Superior temporal gyrus (tissue), 1 donor: ENCODE data around the gene GPC3.
"Not testable (repeated sequence)": the region's sequence is repeated elsewhere in the genome, so short reads cannot be mapped to it uniquely, and the experiment has no call there.

Experiments
- DNase-seq: peaks from one replicate; pipeline ENCODE4 v3.0.0-alpha.2; 2016; ENCODE audit errors: extremely low spot score

GPC3 gene

DNA sequence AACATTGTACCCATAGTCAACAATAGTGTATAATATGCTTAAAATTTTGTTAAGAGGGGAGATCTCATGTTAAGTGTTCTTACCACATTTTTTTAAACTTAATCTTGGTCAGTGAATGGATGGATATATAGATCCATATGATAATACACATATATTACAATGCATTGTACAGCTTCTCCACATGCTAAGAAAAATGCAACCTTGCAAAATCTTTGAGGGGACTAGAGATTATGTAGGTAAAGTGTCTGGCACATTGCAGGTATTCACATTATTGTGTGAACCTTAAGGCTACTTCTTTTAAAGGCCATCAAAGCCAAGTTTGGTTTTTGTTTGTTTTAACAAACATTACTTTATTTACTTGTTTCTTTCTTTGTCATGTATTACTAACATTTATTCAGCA, 10.4 kb upstream of the GPC3 start:
- DNase-seq, result no peak

- no peak for DNase-seq
Measured at GRCh38 chrX:133994576-133994975, 9.2 kb upstream of the GPC3 start.

DNA sequence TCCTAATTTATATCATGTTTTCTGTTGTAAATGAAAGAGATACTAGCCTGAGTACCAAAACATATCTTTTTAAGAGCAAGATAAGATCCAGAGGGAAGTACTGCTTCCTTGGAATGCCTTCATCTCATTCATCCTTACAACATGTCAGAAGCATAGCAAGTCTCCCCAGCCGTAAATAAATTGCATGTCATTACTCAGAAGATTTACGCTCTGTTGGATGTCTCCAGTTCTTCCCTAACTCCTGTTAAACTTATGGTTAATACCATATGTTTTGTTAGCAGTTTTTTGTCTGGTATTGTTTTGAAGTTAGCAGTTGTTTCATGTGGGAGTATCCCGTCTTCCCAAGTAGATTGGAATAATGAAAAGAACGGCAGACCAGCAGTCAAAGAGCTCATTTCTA, 7.5 kb upstream of the GPC3 start:
- DNase-seq, result no peak

GRCh38 chrX:133991814-133992213, 6.4 kb upstream of the GPC3 start:
- DNase-seq, result no peak

DNA sequence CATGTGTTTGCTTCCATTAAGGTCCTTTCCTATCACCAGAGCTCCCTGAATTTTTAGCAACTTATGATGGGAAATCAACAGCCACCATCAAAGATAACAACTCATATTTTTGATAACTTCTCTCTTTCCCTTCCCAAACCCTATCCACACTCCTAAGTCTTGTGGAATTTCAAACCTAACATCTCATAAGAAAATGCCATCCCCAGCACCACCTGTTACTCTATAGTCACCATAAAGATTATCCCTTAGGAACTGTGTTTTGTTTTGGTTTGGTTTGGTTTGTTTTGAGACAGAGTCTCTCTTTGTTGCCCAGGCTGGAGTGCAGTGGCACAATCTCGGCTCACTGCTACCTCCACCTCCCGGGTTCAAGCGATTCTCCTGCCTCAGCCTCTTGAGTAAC, 5.7 kb upstream of the GPC3 start:
- not testable (repeated sequence) for DNase-seq

- DNase-seq, result no peak
Measured at GRCh38 chrX:133989993-133990392, 4.6 kb upstream of the GPC3 start.

GRCh38 chrX:133989490-133989889, 4.1 kb upstream of the GPC3 start:
- DNase-seq, result no peak

- no peak for DNase-seq
Measured at GRCh38 chrX:133988010-133988409, 2.6 kb upstream of the GPC3 start.

DNA sequence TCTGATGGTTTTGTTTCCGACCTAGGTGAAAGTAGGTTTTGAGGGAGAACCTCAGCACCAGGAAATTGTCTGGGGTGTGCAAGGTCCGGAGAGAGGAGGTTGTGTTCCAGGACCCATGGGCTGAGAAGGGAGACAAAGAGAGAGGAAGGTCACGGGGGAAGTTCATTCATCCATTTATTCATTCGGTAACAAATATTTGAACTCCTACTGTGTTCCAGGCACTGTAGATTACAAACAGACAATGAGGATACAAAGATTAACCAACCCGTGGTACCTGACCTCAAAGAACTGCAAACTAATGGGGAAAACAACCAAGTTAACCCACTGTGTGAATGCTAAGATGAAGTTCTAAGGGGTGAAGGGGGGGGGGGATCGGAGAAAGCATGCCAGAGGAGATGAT, 1.8 kb upstream of the GPC3 start:
- DNase-seq, result no peak

- no peak for DNase-seq
Measured at GRCh38 chrX:133985967-133986683, 731 bp upstream of the GPC3 start.

DNA sequence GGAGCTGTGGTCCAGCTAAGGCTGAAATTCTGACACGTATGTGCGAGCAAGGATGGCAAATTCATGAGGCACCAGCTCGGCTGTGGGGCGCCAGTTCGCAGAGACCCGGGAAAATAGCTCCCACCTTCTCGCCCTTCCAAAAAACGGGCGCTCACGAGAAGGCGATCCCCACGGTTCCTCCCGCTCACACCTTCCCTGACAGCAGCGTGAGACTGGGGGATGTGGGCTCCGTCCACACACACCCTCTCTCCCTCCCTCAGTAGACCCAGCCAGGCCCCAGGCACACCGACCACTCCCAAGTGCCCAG, 584 bp downstream of the GPC3 start:
- no peak for DNase-seq

- no peak for DNase-seq
Measured at GRCh38 chrX:133983974-133984845, 1.2 kb downstream of the GPC3 start.

DNA sequence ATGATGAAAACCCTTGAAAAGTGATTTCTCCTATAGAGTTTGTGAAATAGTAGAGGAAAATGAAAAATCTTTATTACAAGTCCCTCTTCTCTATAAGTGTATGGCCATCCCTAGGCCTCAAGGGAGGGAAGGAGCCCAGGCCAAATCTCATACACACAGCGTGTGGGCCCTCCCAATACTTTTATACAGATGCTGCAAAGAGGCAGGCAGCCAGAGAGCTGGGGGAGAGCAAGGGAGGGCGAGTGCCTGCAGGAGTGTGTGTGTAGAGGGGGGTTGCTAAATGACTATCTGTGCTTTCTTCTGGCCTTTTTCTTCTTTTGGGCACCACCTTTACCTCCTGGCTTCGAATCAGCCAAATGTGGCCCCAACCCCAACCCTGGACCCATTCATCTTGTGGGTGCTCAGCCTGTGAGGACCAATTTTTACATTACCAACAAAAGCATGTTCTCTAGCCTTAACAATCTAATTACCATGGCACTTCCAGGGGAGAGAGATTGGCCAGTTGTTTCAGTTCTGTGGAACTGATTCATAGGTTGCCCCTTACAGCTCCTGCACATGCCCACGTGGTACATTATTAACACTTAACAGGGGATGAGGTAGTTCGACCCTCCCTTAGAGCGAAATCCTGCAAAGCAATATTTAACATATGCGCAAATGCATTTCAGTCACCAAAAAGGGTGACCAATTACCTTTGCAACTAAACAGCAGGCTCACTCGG, 2.0 kb downstream of the GPC3 start:
- no peak for DNase-seq

- DNase-seq, result no peak
Measured at GRCh38 chrX:133981924-133982323, 3.5 kb downstream of the GPC3 start.

GRCh38 chrX:133980832-133981588, 4.4 kb downstream of the GPC3 start:
- DNase-seq, result no peak

GRCh38 chrX:133980406-133980805, 5.0 kb downstream of the GPC3 start:
- no peak for DNase-seq

DNA sequence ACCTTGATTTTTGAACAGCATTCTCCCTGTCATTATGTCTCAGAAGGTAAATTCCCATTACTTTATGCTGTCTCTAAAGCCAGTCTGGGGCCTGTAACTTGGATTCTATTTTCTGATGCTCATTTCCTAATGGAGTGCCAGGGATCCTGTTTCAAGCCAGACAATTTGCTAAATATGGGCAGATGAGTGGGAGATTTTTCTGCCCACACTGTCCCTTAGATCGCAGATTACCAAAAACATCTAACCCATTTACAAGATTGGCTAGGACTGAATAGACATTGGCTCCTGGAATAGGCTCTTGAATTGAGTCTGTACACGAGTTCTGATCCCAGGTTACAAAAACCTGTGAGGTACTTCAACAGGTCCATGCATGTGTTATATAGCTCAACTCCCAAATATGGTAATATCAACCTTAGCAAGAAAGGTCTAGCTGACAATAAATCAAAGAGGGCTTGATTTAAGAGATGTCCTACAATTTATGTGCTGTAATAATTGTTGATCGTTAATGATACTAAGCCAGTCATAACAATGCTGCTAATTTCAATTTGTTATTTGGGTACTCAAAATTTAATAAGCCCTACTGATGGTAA, 5.7 kb downstream of the GPC3 start:
- no peak for DNase-seq

- DNase-seq, result no peak
Measured at GRCh38 chrX:133973704-133974103, 11.7 kb downstream of the GPC3 start.

DNA sequence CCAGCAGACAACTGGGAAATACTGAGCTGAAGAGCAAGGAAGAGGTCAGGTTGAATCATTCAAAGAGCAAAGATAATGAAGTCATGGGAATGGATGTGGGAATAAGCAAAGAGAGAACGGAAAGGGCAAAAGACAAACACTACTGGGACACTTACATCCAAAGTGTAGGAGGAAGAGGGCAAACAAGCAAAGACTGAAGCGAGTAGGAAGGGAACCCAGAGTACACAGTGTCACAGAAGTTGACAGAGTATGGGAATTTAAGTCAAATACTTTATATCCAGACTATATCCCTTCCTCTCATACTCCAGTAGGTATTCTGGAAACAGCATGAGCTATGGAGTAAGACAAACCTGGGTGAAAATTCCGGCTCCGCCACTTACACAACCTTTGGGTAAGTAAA, 12.5 kb downstream of the GPC3 start:
- DNase-seq, result no peak

DNA sequence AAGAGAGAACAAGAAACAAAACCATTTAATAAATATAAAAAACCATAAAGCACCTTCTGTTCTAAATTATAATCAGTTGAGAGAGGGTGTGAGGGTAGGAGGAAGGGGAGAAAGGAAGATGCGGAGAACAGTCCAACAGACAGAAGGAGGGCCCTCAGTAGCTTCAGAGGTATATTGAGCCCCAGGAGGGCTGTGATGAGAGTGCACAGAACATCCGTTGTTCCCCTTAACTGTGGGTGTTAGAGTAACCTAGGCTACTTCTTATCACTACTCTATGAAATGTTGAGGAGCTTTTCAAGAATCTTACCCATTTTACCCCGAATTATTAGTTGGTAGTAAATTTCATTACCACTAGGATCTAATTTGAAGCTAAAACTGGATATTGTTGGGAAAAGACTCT, 13.8 kb downstream of the GPC3 start:
- DNase-seq, result no peak

- no peak for DNase-seq
Measured at GRCh38 chrX:133970076-133970475, 15.3 kb downstream of the GPC3 start.

DNA sequence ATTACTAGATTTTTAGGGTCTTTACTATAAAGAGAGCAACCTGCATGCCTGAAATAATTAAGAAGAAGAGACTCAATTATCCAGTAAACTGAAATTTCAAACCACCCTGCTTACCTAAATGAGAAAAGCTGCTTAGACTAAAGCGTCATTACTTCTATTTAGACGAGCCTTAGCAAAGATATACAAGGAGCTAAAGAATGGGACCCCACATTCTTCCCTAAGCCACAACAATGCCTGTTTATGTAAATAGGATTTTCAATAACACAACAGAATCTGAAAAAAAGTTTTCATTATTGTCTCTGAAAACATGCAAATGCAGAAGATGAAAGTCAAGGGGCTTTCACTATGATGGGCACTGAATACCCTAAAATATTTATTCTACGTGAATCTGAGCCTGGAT, 16.2 kb downstream of the GPC3 start:
- no peak for DNase-seq
